Kidney capillary endothelial cell (primary cell): Measurements from ENCODE around the gene MXRA8.
"Not testable (repeated sequence)": the region's sequence is repeated elsewhere in the genome, so short reads cannot be mapped to it uniquely, and the experiment has no call there.

ENCODE experiments used
- DNase-seq: peaks from one replicate; pipeline ENCODE4 v3.0.0-alpha.2; 2018; ENCODE audit warnings: low spot score

The MXRA8 gene

DNA sequence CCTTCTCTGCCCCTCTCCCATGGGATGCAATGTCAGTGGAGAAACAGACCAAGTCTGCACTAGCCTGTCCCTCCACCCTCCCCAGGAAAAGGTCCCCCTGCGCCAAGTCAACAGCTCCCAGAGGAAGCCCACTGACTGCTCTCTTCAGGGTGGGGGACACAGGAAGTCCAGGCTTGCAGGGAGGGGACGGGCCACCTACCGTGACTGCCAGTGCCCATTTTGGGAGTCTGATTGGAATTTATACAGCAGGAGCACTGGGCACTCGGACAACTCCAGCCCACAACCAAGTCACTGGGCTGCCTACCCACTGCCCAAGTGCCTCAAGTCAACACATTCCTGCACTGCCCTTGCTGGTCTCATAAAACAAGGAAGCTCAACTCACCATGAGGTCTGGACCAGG, 34.7 kb upstream of the MXRA8 start:
- no peak for DNase-seq

- no peak for DNase-seq
Observed at GRCh38 chr1:1391225-1391624, 32.9 kb upstream of the MXRA8 start.

DNA sequence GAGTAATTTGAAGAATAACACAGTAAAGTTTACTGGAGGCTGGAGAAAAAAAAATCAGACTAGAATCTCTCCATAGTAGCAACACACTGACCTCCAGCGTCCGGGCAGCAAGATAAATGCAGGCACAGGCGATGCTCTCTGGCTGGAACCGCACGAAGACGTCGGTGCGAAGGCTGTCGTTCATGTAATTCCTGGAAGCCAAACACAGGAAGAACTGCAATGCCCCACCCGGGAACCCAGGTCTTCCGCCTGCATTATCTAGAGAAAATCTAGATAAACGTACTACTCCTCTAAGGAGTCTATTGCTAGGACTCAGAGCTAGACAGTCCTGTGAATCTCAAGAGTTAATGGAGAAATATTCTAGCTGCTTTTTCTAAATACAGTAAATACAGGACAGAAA, 32.3 kb upstream of the MXRA8 start:
- DNase-seq, result no peak

- DNase-seq, result no peak
Observed at GRCh38 chr1:1388078-1388472, 29.7 kb upstream of the MXRA8 start.

DNA sequence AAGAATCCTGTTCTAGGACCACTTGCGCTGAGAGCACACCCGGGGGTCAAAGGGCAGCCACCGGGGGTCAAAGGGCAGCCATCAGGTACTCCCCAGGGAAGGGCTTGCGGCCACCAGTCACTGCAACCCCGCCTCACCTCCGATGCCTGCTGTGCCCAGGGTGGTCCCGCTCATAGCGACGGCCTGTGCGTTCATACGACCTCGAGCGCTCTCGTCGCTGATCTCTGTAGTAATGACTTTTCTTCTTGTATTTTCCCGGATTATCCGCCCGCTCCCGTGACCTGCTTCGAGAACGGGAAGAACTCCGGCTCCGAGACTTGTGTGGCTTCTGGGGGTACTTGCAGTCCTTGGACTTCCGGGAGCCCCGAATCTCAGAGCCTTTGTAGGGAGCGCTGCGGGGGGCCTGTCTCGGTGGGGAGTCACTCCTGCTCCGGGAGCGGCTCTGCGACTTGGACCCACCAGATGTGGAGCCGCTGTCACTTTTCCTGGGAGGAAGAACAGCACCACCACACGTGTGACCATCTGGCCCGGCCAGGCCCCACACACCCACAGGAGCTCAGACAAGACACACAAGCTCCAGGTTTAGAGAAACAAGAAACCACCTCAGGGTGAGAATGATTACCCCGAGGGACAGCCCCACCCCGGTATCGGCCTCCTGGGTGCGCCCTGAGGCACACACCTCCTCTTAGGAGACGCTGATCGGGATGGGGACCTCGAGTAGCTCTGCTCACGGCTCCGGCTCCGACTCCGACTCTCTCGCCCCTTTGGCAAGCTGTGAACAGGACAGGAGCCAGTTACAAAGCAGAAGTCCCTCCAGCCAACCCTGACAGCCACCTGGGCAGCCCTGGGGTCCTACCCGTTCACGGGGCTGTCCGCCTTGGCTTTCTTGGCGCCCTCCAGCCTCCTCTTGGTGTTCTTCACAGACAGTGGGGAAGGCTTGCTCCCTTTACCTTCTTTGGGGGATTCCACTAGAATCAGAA, 29.0 kb upstream of the MXRA8 start:
- no peak for DNase-seq

DNA sequence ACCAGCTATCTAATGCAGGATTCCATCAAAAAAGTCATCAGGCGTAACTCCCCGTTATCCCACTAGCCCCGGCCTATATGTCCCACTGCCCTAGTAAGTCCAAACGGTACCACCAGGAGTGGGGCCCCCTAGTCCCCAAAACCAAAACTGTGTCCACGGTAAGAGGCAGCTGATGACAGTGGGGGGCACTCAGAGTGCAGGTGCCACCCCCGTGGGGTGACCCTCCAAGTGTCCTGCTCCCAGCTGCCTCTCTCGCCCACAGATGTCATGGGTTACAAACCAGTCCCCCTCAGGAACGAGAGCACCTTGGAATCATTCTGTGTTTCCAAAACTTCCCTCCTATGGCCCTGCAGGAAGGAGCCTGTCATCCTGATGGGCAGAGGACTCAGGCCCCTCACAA, 27.6 kb upstream of the MXRA8 start:
- no peak for DNase-seq

DNA sequence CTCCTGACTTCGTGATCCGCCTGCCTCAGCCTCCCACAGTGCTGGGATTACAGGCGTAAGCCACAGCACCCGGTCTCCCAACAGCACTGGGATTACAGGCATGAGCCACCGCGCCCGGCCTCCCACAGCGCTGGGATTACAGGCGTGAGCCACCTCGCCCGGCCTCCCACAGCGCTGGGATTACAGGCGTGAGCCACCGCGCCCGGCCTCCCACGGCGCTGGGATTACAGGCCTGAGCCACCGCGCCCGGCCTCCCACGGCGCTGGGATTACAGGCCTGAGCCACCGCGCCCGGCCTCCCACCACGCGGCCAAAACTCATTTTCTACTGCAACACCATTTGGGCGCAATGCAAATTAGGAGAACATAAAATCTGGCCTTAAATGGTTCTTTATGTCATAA, 27.0 kb upstream of the MXRA8 start:
- DNase-seq, result not testable (repeated sequence)

- no peak for DNase-seq
Observed at GRCh38 chr1:1381294-1381693, 22.9 kb upstream of the MXRA8 start.

DNA sequence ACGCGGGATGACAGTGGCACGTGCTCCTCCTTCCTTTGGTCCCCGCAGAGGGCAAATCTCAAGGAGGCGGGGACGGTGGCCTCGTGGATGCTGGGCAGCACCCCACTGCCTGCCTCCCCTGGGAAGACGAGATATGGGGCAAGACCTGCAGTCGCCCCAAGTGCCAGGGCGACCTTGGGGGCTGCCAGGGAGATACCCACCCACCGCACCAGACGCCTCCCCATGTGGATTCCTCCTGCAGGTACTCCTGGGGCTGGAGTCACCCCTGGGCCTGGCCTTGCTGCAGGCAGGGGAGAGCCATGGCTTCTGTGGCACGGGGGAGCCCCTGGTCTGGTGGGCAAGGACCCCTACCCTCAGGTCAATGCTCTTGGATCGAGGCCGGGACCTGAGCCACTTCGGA, 22.5 kb upstream of the MXRA8 start:
- no peak for DNase-seq

GRCh38 chr1:1377540-1378205, 19.3 kb upstream of the MXRA8 start:
- DNase-seq, result no peak

- no peak for DNase-seq
Observed at GRCh38 chr1:1376551-1377226, 18.3 kb upstream of the MXRA8 start.

DNA sequence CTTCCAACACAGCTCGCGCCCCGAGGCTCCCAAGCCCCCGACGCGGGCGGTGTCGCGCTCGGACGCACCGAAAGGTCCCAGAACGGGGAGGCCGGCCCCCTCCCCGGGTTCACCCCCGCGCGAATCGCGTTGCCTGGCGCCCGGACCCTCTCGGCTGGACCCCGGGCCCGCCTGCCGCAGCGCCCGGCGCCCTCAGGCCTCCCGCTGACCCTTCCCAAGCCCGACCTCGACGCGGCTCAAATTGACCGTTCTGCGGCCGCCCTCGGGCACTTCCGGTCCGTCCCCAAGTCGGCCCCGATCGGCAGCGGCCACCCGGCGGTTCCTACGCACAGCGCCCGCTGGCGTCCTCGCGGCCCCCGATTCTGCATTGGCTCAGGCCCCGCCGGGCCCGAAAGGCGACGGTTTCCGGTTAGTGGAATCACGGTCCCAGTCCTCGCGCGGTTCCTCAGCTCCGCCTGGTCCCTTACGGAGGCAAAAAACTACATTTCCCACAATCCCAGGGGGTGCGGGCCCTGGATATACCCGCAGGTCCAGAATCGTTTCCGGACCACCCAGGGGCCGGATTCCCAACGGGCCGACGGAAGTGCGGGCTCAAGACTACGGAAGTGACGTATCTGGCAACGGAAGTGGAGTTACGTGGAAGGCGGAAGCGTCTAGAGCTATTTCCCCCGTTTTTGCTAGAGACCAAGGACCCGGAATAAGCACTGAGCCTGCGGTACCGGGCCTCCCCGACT, 16.7 kb upstream of the MXRA8 start, which contains the start of gene AURKAIP1:
Gene AURKAIP1 (minus strand): TSS at position 279 of the 734 bp plus-strand sequence. CDS start 451 bp downstream, outside the sequence.
- DNase-seq, result peak; percentile 99

GRCh38 chr1:1374589-1374928, 16.2 kb upstream of the MXRA8 start:
- no peak for DNase-seq

DNA sequence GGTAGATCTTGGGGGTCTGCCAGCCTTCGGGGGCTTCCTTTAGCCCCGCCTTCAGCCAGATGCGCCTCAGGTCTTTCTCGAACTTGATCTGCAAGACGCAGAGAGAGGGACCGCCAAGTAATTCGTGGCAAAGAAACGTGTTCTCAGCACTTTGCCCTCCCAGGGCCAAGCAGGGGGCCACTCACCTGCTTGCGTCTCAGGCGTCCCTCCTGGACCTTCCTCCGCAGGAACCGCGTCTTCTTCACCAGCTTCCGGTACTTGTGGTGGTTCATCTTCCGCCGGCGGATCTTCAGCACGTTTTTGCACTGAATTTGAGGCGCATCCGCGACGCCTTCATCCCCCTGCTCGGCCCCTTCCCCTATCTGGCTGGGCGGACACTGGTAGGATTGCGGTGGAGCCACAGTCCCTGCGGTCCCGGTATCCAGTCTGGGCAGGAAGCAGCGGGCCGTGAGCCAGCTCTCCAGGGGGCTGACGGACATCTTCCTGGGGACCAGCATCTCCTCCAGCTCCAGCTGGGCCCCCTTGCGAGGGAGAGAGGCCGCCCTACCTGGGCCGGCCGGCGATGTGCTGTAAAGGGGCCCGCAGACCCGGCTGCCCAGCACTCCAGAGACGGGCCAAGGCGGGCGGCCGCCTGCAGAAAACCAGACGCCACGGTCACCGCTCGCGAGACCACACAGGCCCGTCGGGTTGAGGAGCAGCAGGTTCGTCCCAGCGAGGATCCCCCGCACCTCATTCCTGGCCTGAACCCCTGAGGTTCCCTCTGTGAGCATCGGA, 15.6 kb upstream of the MXRA8 start:
- no peak for DNase-seq

- DNase-seq, result no peak
Observed at GRCh38 chr1:1373051-1373814, 14.9 kb upstream of the MXRA8 start.

GRCh38 chr1:1371746-1372711, 13.7 kb upstream of the MXRA8 start:
- DNase-seq, result peak; percentile 31

GRCh38 chr1:1371364-1371745, 13.0 kb upstream of the MXRA8 start:
- no peak for DNase-seq

GRCh38 chr1:1370771-1371300, 12.5 kb upstream of the MXRA8 start:
- DNase-seq, result no peak

DNA sequence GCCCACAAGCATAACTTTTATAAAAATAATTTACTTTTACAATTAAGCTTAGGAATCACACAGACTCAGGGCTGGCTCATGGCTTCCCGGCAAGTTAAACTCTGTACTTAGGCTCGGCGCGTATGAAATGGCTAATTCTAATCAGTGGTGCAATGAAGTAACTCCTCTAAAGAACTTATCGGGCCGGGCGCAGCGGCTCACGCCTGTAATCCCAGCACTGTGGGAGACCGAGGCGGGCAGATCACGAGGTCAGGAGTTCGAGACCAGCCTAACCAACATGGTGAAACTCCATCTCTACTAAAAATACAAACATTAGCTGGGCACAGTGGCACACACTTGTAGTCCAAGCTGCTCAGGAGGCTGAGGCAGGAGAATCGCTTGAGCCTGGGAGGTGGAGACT, 11.7 kb upstream of the MXRA8 start:
- DNase-seq, result not testable (repeated sequence)
